HG03108 (cell line): ENCODE measurements around the gene ADNP2.
A peak's percentile ranks its signal among the peaks of the same experiment; 100 is the strongest.

Experiments used
- ATAC-seq: cut with Tn5 transposase; IDR thresholded peaks from one replicate; pipeline ENCODE4 v1.9.1; 2021; ENCODE audit warnings: moderate library complexity; ENCODE audit not compliant: unreplicated experiment

ADNP2 gene

DNA sequence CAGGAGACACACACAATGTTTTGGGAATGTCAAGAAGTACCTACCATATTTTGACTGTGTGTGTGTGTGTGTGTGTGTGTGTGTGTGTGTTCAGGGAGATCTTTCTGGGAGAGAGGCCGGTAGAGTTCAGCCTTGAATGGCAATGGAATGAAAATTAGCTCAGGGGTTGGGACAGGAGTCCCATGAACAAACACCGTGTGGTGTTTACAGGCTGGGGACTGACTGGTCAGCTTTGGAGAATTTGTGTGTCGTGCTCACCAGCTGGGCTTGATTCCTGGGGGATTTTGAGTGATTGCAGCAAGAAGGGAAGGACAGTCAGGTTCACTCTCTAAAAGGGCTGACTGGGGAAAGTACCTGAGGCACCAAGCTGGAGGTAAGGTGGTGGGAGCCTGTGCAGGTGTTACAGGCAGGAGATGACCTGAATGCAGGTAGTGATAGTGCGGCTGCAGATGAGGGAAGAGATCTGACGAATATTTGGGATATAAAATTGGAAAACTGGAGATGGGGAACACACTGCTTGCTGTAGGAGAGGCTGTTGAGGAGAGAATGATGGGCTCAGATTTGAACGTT, 2.5 kb upstream of the ADNP2 start:
- ATAC-seq: no peak

GRCh38 chr18:80107426-80107825, 1.6 kb upstream of the ADNP2 start:
- ATAC-seq: no peak

DNA sequence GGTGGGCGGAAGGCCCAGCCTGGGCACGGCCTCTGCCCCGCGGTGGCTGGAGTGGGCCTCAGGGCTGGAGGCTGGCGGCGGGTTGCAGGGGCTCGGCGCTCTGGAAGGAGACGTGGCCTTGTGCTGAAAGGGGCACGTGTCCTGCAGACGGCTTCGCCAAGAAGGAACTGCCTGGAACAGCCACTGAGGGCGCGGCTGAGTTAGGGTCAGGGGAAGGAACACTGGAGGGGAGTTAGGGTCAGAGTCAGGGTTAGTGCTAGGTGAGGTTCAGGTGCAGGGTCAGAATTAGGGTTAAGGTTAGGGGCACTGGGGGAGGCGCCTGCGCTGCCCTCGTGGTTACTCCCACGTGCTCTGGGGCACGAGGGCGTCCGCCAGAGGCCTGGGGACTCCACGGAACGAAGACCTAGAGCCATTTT, 933 bp upstream of the ADNP2 start:
- no peak for ATAC-seq

DNA sequence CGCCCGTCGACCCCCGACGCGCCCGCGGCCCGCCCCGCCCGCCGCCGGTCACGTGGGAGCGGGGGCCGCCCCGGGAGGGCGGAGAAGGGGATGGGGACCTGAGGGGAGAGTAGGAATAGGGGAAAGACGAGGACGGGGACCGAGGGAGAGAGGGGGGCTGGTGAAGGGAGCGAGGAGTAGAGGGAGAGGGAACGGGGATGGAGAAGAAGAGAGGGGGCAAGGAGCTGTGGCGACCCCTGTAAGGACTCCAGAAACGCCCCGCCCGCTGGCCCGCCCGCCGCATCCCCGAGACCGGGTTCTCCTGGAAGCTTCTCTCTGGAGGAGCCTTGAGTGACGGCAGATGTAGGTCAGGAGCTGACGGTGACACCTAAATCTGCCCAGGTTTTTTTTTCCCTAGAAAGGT, 615 bp downstream of the ADNP2 start:
- peak; percentile 19 for ATAC-seq

DNA sequence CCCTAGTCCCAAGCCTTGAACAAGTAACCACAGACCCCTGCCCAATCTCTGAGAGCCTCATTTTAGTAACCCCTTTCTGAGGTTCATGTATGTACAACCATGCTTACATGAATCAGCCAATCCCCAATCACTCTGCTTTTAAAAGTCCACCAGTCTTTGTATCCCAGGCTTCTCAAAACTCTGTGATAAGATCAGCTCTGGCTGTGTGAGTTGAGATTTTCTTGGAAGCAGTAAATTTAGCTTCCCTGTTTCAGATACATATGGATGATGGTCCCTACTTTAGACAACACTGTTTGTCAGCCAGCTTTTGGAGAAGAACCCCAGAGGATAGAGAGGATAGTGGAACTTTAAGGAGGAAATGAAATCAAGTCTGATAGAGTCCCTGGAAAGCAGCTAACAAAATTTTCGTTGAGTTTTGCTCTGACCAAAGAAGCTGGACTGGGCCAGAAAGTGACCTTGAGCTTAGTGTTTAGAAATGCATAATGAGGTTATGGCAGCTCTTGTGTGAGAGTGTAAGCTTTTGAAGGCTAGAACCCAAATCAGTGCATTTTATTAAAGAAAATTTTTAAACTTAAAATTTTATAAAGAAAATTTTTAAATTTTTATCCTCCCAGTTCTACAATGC, 3.7 kb downstream of the ADNP2 start:
- no peak for ATAC-seq

GRCh38 chr18:80115035-80115434, 6.0 kb downstream of the ADNP2 start:
- ATAC-seq: no peak

DNA sequence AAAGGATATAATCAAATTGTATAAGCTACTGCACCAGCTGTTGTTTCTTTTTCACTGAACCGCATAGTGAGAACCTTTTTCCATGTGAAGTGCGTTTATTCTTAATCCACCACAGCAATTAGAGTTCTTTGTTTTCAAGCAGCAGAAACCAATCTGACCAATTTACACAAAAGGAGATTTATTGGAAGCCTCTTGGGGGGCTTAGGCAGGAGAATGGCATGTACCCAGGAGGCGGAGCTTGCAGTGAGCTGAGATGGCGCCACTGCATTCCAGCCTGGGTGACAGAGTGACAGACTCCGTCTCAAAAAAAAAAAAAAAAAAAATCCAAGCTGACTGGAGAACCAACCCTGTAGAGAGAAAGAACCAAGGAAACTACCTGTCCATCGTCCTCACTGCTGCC, 10.0 kb downstream of the ADNP2 start:
- ATAC-seq: no peak

- ATAC-seq: no peak
Observed at GRCh38 chr18:80120932-80121331, 11.9 kb downstream of the ADNP2 start.

- ATAC-seq: no peak
Observed at GRCh38 chr18:80124131-80124530, 15.1 kb downstream of the ADNP2 start.

DNA sequence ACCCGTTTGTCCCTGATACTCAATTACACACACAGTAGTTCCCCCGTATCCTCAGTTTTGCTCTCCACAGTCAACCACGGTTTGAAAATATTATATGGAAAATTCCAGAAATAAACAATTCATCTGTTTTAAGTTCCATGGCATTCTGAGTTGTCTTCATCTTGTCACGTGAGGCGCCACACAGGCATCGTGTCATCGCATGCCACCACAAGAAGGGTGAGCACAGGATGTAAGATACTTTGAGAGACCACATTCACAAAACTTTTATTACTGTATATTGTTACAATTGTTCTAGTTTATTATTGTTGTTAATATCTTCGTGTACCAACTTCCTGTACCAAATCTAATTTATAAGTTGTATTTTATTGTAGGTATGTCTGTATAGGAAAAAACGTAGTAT, 17.7 kb downstream of the ADNP2 start:
- no peak for ATAC-seq

DNA sequence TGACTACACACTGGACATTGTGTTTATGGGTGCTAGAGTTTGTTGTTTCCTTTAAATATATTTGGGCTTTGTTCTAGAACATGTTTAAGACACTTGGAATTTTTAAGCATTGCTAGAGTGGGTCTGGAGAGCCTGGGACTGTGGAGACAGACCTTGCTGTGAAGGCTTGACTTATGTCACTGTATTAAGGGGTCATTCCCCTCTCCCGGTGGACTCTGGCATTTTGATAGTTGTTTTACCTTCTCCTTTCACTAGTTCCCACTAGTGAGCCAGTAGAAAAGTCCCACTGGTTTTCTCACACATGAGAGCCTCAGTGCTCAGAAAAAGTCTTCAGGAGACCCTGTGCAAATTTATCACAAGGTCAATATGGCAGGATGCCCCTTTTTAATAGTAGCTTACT, 18.6 kb downstream of the ADNP2 start:
- ATAC-seq: no peak

DNA sequence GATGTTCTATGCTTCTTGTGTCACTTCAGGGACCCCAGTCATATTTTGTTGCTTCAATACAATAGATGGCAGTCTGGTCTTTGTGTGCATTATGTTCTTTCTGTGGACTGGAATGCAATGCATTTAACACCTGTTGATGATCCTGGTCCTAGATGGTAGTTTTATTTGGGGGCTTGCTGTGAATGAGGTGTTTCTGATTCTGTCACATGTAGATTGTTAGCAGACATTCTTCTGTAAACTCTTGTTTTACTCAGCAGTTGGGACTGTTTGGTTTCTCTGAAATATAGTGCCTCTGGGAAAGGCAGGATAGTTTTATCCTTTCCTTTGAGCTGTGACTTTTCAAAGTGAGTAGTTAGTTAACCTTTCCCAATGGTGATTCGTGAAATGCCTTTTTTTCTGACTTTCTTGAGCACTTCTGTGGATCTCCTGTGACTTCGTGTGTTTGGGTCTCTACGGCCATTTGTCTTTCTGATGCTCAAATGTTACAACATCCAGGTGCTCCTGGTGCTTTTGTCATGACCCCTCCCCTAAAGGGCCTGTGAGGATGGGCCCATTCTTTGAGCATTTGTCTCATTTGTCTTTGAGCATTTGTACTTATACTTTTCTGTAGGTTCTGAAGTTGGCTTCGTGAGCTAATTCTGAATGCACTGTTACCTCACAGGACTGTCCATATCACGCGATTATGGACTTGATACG, 20.8 kb downstream of the ADNP2 start:
- ATAC-seq: no peak

DNA sequence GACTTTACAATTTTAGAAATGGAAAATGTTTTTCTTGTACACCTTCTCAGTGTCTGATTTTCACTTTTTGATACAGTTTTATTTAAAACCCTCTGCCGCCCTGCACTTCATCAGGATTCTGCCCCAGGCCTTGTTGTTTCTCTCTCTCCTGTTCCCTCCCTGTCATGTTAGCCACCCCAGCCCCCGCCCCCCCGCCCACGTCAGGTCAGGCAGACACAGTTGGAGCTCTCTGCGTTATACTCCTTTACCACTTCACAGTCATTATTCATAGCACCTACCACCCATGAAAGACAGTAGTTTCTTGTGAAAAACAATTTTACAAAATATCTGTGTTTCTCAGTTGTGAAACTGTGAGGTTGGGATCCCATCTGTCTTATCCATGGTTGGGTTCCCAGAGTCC, 21.5 kb downstream of the ADNP2 start:
- no peak for ATAC-seq

DNA sequence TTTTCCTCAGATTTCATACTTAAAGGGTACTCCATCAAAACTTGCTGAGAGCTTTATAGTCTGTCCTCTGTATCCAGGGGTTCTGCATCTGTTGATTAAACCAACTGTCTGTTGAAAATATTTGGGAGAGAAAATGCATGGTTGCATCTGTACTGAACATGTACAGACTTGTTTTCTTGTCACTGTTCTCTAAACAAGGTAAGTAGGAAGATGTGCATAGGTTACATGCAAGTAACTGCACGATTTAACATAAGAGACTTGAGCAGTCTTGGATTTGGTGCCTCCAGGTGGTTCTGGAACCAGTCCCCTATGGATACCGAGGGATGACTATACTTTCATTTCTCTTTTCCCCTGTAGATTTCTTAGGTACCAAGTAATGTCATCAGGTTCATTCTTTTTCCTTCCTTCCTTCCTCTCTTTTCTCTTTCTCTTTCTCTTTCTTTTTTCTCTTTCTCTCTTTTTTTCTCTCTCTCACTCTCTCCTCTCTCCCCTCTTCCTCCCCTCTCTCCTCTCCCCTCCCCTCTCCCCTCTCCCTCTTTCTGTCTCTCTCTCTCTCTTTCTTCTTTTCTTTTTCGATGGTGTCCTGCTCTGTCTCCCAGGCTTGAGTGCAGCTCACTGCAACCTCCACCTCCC, 23.2 kb downstream of the ADNP2 start:
- no peak for ATAC-seq

- ATAC-seq: no peak
Observed at GRCh38 chr18:80133124-80133523, 24.1 kb downstream of the ADNP2 start.

DNA sequence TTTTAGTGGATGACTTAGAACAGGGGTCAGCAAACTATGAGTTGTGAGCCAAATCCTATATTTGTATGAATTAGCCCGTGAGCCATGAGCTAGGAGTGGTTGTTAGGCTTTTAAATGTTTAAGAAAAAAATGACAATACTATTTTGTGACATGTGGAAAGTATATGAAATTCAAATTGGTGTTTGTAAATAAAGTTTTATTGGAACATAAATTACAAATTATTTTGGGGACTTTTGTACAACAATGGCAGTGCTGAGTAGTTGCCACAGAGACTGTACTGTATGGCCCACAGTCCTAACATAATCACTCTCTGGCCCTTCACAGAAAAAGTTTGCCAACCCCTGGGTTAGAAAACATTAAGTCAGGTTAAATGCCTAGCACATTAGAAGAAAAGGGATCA, 26.1 kb downstream of the ADNP2 start:
- no peak for ATAC-seq

DNA sequence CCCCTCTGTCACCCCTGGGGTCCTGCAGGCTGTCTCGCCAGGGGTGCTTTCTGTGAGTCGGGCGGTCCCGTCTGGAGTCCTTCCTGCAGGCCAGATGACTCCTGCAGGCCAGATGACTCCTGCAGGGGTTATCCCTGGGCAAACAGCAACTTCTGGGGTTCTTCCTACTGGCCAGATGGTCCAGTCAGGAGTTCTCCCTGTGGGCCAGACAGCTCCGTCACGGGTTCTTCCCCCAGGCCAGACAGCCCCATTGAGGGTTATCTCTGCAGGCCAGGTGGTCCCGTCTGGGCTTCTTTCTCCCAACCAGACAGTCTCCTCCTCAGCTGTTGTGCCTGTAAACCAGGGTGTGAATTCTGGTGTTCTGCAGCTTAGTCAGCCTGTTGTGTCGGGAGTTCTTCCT, 27.6 kb downstream of the ADNP2 start:
- no peak for ATAC-seq

DNA sequence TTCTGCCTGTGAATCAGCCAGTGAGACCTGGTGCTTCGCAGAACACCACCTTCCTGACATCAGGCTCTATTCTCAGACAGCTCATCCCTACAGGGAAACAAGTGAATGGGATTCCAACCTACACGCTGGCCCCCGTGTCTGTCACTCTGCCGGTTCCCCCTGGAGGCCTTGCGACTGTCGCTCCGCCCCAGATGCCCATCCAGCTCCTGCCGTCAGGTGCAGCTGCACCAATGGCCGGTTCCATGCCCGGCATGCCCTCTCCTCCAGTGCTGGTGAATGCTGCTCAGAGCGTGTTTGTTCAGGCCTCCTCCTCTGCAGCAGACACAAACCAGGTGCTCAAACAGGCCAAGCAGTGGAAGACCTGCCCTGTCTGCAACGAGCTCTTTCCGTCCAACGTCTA, 28.1 kb downstream of the ADNP2 start:
- ATAC-seq: no peak

- no peak for ATAC-seq
Observed at GRCh38 chr18:80137976-80138375, 28.9 kb downstream of the ADNP2 start.

DNA sequence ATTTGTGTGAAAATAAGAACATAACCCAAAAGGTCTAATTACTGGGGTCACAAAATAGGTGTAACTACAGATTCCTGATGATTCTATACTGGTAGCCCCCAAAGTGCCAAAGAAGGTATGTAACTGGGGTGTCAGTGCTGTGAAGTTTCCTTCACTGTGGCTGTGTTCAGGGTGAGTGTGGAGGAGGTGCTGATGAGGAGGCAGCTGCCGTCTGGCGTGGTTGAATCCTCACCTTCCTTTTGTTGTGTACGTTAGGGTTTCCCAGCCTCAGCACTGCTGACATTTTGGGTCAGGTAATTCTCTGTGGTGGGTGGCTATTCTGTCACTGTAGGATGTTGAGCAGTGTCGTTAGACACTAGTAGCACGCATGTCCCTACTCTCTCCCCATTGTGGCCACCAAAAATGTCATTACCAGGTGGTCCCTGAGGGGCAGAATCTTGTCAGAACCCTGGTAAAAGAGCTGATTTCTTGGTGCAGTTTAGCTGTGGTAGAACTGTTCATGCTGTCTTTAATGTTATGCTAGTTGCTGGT, 31.5 kb downstream of the ADNP2 start:
- ATAC-seq: no peak

DNA sequence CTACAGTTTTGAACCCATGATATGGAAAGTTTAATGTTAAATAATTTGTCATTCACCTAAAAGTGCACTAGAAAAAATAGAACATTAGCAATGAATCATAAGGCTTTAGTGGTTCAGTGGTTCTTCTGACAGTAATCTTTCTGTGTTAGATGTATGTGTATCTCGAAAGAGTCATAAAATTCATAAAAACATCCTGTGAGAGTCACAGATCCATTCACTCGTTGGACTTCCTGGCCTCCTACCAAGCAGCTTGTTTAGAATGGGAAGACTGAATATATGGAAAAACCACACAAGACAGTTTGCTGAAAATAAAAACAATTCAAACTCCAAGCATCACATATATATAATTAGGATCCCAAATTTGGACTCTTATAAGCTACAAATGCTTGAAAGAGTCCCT, 34.8 kb downstream of the ADNP2 start:
- ATAC-seq: no peak
